DND-41 (cell line): ENCODE results near the gene CDHR3.

ENCODE experiments used
- ATAC-seq: fragments of 200-7000 bp; cut with Tn5 transposase; 3 replicates; pipeline ENCODE4 v1.9.1; 2021; ENCODE audit warnings: low read depth; ENCODE audit not compliant: insufficient read depth
- DNase-seq: peaks from one replicate; pipeline ENCODE4 v3.0.0-alpha.2; 2020
- H2AFZ ChIP-seq: 2 replicates; pipeline ENCODE4 v1.6.0; 2012; ENCODE audit warnings: low read depth, low read length
- H3K27ac ChIP-seq: 2 replicates; pipeline ENCODE4 v1.5.1; 2012; ENCODE audit warnings: low read length, inconsistent platforms
- H3K27me3 ChIP-seq: fragments of 200-600 bp; sonication (generic); 2 replicates; pipeline ENCODE4 v1.6.0; 2012; ENCODE audit warnings: low read length, mild to moderate bottlenecking, inconsistent platforms; ENCODE audit not compliant: insufficient read depth, poor library complexity
- H3K36me3 ChIP-seq: 2 replicates; pipeline ENCODE4 v1.5.1; 2012; ENCODE audit warnings: low read length, inconsistent platforms; ENCODE audit not compliant: insufficient read depth
- H3K4me1 ChIP-seq: 2 replicates; pipeline ENCODE4 v1.5.1; 2012; ENCODE audit warnings: mild to moderate bottlenecking, low read length; ENCODE audit not compliant: insufficient read depth
- H3K4me2 ChIP-seq: 2 replicates; pipeline ENCODE4 v1.6.0; 2012; ENCODE audit warnings: mild to moderate bottlenecking, moderate library complexity, low read length, inconsistent platforms; ENCODE audit not compliant: insufficient read depth
- H3K4me3 ChIP-seq, 2 experiments: fragments of 200-600 bp in 1 of 2; shearing (Covaris generic) in 1 of 2; 2 replicates each; pipeline ENCODE4 v1.5.1; 2012 to 2016; ENCODE audit warnings: inconsistent platforms in 2 of 2, low read length in 2 of 2, mild to moderate bottlenecking in 2 of 2, low read depth in 1 of 2, moderate library complexity in 1 of 2
- H3K79me2 ChIP-seq: 2 replicates; pipeline ENCODE4 v1.6.0; 2012; ENCODE audit warnings: low read length, inconsistent platforms; ENCODE audit not compliant: insufficient read depth
- H3K9ac ChIP-seq: 2 replicates; pipeline ENCODE4 v1.6.0; 2012; ENCODE audit warnings: low read depth, mild to moderate bottlenecking, inconsistent platforms, low read length, moderate library complexity
- H3K9me3 ChIP-seq: 2 replicates; pipeline ENCODE4 v1.5.1; 2012; ENCODE audit warnings: low read length, moderate library complexity, mild to moderate bottlenecking, inconsistent platforms; ENCODE audit not compliant: insufficient read depth, severe bottlenecking
- H4K20me1 ChIP-seq: 2 replicates; pipeline ENCODE4 v1.6.0; 2012; ENCODE audit warnings: low read length; ENCODE audit not compliant: insufficient read depth
- CTCF ChIP-seq: IDR thresholded peaks from 2 replicates; pipeline ENCODE4 v1.5.1; 2012; ENCODE audit warnings: borderline replicate concordance, low read length, moderate library complexity, mild to moderate bottlenecking; ENCODE audit not compliant: poor library complexity, severe bottlenecking; ENCODE audit errors: extremely low read depth
- EZH2 ChIP-seq: IDR thresholded peaks from 3 replicates; pipeline ENCODE4 v1.6.1; 2012; ENCODE audit warnings: borderline replicate concordance, low read depth, mild to moderate bottlenecking, moderate library complexity, low read length, inconsistent platforms; ENCODE audit not compliant: severe bottlenecking

CDHR3 gene

GRCh38 chr7:105990141-105990540, 27.1 kb downstream of the CDHR3 start:
- H3K27me3 ChIP-seq = peaks cover 74% of the 10 kb centered on the region
- no peak overlapping the region for H3K4me2 ChIP-seq
- H3K36me3 ChIP-seq = no peaks in the 10 kb centered on the region
- H3K9ac ChIP-seq = no peak overlapping the region
- no peaks in the 10 kb centered on the region for H4K20me1 ChIP-seq
- no peak overlapping the region for H3K4me3 ChIP-seq
- DNase-seq = no peak
- no peaks in the 10 kb centered on the region for H3K9me3 ChIP-seq
- H3K79me2 ChIP-seq = no peaks in the 10 kb centered on the region
- ATAC-seq = no peak
- H3K4me1 ChIP-seq = peaks cover 20% of the 10 kb centered on the region
- H3K27ac ChIP-seq = no peak overlapping the region
- no peak overlapping the region for H2AFZ ChIP-seq
- no peak for TF ChIP-seq EZH2
- no peak for TF ChIP-seq CTCF

DNA sequence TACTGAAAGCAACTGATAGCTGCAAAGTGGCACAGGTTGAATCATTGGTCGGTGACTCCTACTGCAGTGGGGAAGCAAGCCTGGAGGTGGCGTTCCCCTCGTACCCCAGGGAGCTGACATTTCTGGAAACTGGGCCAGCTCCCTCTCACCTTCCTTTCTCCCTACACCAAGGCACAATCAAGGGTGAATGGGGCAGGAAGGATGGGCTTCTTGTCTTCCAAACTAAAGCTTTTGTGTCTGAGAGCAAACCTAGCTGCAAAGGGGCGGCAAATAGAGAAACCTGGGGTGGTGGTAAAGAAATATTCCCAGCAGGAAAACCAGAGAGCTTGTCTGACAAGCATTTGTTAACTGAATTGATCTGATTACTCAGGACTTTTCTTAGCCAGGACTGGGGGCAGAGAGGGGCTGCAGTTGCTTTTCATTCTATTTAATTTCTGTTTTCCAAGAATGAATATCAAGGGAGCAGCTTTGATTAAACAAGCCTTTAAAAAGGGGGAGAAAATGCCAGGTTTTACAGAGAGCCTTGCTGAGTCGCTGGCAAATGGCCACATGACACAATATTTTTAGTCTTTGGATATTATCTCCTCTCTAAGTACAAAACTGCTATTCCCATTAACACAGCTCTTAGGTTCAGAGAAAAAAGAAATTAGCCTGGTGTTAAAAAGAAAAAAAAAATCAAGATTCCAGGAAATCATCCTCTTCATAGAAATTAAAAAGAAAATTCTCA, 27.8 kb downstream of the CDHR3 start:
- ATAC-seq = no peak
- no peak for DNase-seq
- peaks cover 68% of the 10 kb centered on the region for H3K27me3 ChIP-seq
- no peaks in the 10 kb centered on the region for H3K79me2 ChIP-seq
- H2AFZ ChIP-seq = no peak overlapping the region
- H4K20me1 ChIP-seq = no peaks in the 10 kb centered on the region
- no peaks in the 10 kb centered on the region for H3K36me3 ChIP-seq
- peaks cover 20% of the 10 kb centered on the region for H3K4me1 ChIP-seq
- H3K4me2 ChIP-seq = no peak overlapping the region
- H3K9me3 ChIP-seq = no peaks in the 10 kb centered on the region
- no peak overlapping the region for H3K9ac ChIP-seq
- H3K27ac ChIP-seq = no peak overlapping the region
- no peak for TF ChIP-seq EZH2
- TF ChIP-seq CTCF = no peak
- H3K4me3 ChIP-seq = no peak overlapping the region

DNA sequence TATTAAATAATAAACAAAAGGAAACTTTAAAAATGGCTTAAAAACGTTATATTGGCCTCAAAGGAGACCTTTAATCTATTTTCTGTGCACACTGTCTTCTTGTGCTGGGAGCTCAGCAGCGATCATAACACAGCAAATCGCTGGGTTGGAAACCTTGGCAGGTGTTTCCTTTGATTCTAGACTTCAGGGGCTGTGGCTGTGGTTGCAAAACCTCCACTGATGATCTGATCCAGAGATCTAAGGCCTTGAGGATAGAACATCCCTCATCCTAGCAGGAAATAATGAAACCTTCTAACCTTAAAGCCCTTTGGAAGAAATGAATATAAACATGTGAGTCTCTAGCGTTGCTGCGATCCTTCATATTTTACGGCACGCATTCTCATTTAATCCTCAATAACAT, 29.8 kb downstream of the CDHR3 start:
- Histone ChIP-seq H3K27me3 (peaks cover 63% of the 10 kb centered on the region), H3K27ac (no peak overlapping the region), H3K4me3 (no peak overlapping the region), H3K9ac (no peak overlapping the region), H3K79me2 (no peaks in the 10 kb centered on the region), H3K36me3 (no peaks in the 10 kb centered on the region), H2AFZ (no peak overlapping the region), H3K4me1 (peaks cover 20% of the 10 kb centered on the region), H3K4me2 (no peak overlapping the region), H4K20me1 (no peaks in the 10 kb centered on the region), H3K9me3 (no peaks in the 10 kb centered on the region)
- TF ChIP-seq CTCF (no peak), EZH2 (no peak)
- ATAC-seq (peak; percentile 98), DNase-seq (peak; percentile 75)
